Fibroblast of peridontal ligament (primary cell): ENCODE measurements around the gene PLD6.

ENCODE experiments used
- DNase-seq: peaks from one replicate; pipeline ENCODE4 v3.0.0-alpha.2; 2010; ENCODE audit errors: extremely low read depth

The PLD6 gene

GRCh38 chr17:17227608-17228520 is 21.7 kb upstream of the PLD6 start:
- DNase-seq, result no peak

- DNase-seq, result no peak
These were observed 20.5 kb upstream of the PLD6 start for GRCh38 chr17:17226451-17227265.

DNA sequence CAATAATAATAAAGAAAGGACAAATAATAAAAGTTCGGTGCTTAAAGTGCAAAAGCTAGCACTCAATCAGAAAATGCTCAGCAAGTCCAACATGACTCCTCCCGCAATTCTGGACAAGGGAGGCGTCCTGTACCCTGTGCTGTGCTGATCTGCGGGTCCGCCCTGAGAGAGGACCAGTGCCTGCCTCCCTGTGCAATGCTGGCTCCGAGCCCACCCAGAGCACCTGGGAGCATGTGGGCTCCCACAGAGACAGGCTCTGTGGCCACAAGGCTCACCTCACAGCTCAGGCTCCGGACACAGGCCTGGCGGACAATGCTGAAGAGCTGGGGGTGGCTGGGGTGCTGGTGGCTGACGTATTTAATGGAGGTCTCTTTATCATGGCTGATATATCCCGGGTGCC is 19.8 kb upstream of the PLD6 start:
- DNase-seq, result no peak

- no peak for DNase-seq
These were observed 18.0 kb upstream of the PLD6 start for GRCh38 chr17:17224137-17224536.

DNA sequence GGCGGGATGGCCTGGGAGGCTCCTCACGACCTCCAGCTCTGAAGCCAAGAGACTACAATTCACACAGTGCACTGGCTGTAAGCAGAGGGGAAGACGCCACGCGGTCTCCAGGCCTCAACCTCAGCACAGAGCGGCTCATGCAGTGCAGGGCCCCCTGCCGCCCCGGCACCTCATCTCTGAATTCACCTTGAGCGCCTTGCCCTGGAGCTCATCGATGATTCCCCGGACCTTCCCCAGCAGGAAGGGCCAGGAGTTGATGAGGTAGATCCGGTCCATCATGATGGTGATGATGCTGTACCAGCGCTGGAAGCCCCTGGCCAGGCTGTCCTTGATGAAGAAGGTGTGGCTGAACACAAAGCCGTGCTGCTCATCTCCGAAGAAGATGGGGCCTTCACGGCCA is 17.6 kb upstream of the PLD6 start:
- DNase-seq, result no peak

- no peak for DNase-seq
These were observed 15.2 kb upstream of the PLD6 start for GRCh38 chr17:17221329-17221728.

GRCh38 chr17:17220529-17220928 is 14.4 kb upstream of the PLD6 start:
- no peak for DNase-seq

DNA sequence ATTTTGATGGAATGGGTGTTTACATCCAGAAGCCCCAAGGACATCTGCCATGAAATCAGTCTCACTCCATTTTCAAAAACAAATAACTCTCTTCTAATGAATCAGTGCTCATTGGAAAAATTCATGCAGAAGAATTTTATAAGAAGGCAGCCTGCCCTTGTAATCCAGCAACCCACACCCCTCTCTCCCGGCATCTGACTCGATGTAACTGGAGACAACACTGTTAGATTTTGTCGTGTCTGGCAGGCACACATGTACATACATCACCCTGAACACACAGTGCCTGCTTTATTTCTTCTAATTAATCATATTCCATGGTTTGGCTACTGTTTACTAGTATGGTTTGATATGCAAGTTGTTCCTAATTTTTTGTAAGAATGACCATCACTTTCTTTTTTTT is 11.9 kb upstream of the PLD6 start:
- no peak for DNase-seq

DNA sequence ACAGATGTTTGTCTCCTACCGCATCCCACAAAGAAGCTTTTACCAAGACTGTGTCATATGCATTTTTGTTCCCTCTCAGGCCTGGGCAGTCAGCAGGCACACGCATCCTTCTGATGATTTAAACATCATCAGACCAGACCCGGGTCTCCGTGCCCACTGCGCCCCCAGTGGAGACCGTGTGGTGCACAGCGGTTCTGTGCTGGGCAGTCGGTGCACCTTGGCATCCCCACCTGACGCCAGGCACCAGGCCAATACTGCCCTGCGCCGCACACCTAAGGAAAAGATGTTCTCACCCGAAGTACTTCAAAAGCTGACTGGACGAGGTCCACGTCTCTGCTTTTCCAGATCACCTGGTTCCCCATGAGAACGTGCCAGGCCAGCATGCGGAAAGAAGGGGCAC is 10.6 kb upstream of the PLD6 start:
- no peak for DNase-seq

DNA sequence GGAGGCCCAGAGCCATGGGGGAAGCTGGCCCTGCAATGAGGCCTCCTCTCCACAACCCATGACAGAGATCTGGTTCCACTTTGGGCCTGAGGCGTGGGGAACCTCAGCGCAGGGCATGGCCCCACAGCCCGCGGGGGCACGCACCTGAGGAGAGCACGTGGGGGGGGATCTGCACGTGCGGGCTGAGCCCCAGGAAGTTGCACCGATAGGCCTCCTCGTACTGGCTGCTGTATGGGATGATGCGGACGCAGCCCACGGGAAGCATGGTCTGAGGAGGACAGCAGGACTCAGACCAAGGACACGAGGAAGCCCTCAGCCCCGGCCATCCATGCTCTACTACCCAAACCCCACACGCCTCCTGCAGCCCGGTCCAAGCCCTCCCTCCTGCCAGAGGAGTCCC is 10.1 kb upstream of the PLD6 start:
- no peak for DNase-seq

- DNase-seq, result no peak
These were observed 9.4 kb upstream of the PLD6 start for GRCh38 chr17:17215575-17215974.

- no peak for DNase-seq
These were observed 8.7 kb upstream of the PLD6 start for GRCh38 chr17:17214646-17215436.

GRCh38 chr17:17213775-17214174 is 7.6 kb upstream of the PLD6 start:
- no peak for DNase-seq

- no peak for DNase-seq
These were observed 1.9 kb upstream of the PLD6 start for GRCh38 chr17:17207998-17208397.

GRCh38 chr17:17206913-17207335 is 791 bp upstream of the PLD6 start:
- DNase-seq, result no peak

DNA sequence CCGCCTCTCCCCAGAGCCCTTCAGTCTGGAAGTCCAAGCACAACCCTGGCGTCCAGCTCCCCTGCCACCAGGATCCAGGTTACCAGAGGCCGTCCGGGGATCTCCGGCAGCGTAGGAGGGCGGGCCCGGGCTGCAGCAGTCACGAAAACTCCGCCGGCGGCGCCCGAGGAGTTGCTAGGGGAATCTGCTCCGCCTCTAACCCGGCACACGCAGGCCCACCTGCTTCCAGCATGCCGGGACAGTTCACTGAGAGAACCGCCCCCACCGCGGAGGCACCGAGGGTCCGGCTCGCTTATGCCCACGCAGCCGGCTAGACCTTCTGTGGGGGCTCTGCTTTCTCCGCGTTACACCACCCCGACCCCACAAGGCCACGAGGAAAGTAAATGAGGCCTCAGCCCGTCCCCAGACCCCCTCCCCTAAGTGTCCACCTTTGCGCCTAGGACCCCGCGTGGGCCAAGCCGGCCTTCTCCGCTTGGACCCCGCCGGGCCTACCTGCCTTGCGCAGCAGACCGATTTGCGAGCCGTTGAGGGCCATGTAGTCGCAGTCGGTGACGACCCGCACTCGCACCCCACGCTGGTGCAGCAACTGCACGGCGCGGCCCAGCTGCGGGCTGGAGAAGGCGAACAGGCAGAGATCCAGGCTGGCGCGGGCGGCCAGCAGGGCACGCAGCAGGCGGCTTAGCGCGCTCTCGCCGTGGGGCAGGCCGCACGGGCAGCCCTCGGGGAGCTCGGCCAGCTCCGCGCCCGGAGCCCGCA is 587 bp downstream of the PLD6 start:
- DNase-seq, result no peak

GRCh38 chr17:17204635-17205231 is 1.4 kb downstream of the PLD6 start:
- no peak for DNase-seq

GRCh38 chr17:17204041-17204591 is 2.0 kb downstream of the PLD6 start:
- DNase-seq, result no peak

- no peak for DNase-seq
These were observed 2.9 kb downstream of the PLD6 start for GRCh38 chr17:17203173-17203730.

GRCh38 chr17:17201907-17202306 is 4.2 kb downstream of the PLD6 start:
- no peak for DNase-seq
